Keratinocyte (primary cell): ENCODE measurements around the gene TMEM243. TPM values are rescaled to one million over a fixed set of nuclear protein-coding genes. Genes with fewer than 3 reads are reported as not detected.

Experiments used
- DNase-seq: peaks from one replicate; pipeline ENCODE4 v3.0.0-alpha.2; 2011; ENCODE audit warnings: low read depth, missing footprints, low spot score
- FAIRE-seq: peaks from 2 replicates; lab custom pipeline; 2011; peaks lifted over from hg19 to GRCh38; lab: Jason Lieb, UNC
- H2AFZ ChIP-seq: 2 replicates; pipeline ENCODE4 v1.6.0; 2012; ENCODE audit warnings: low read length, control low read depth, inconsistent platforms; ENCODE audit not compliant: control insufficient read depth
- H3K27ac ChIP-seq: 2 replicates; pipeline ENCODE4 v1.5.1; 2011; ENCODE audit warnings: low read length; ENCODE audit not compliant: control insufficient read depth, insufficient read depth
- H3K27me3 ChIP-seq: 3 replicates; pipeline ENCODE4 v1.6.0; 2011; ENCODE audit warnings: low read length; ENCODE audit not compliant: control insufficient read depth, insufficient read depth; ENCODE audit errors: extremely low read depth
- H3K36me3 ChIP-seq, 2 experiments: 2 replicates in 1 of 2; 3 replicates in 1 of 2; pipeline ENCODE4 v1.5.1; 2011; ENCODE audit warnings: low read length in 2 of 2, mild to moderate bottlenecking in 1 of 2; ENCODE audit not compliant: control insufficient read depth in 2 of 2, insufficient read depth in 2 of 2; ENCODE audit errors: extremely low read depth in 1 of 2
- H3K4me1 ChIP-seq: 3 replicates; pipeline ENCODE4 v1.5.1; 2011; ENCODE audit warnings: low read length; ENCODE audit not compliant: control insufficient read depth, insufficient read depth; ENCODE audit errors: extremely low read depth
- H3K4me2 ChIP-seq: 3 replicates; pipeline ENCODE4 v1.6.0; 2011; ENCODE audit warnings: low read depth, low read length; ENCODE audit not compliant: control insufficient read depth, insufficient read depth; ENCODE audit errors: extremely low read depth
- H3K4me3 ChIP-seq, 3 experiments: fragments of 200-600 bp in 1 of 3; sonication (generic) in 1 of 3; 2 replicates in 2 of 3; 3 replicates in 1 of 3; pipeline ENCODE4 v1.5.1; 2011 to 2016; ENCODE audit warnings: low read length in 3 of 3, mild to moderate bottlenecking in 3 of 3, control low read depth in 2 of 3, inconsistent platforms in 1 of 3, low read depth in 1 of 3, mixed read lengths in 1 of 3, mixed run types in 1 of 3, moderate library complexity in 1 of 3; ENCODE audit not compliant: control insufficient read depth in 2 of 3, insufficient read depth in 2 of 3; ENCODE audit errors: extremely low read depth in 1 of 3
- H3K79me2 ChIP-seq: 2 replicates; pipeline ENCODE4 v1.6.0; 2012; ENCODE audit warnings: low read length; ENCODE audit not compliant: control insufficient read depth, insufficient read depth
- H3K9ac ChIP-seq: 3 replicates; pipeline ENCODE4 v1.6.0; 2011; ENCODE audit warnings: low read length; ENCODE audit not compliant: control insufficient read depth, insufficient read depth; ENCODE audit errors: extremely low read depth
- H3K9me1 ChIP-seq: 3 replicates; pipeline ENCODE4 v1.6.0; 2011; ENCODE audit warnings: low read length; ENCODE audit not compliant: control insufficient read depth, insufficient read depth; ENCODE audit errors: extremely low read depth
- H3K9me3 ChIP-seq: 2 replicates; pipeline ENCODE4 v1.5.1; 2012; ENCODE audit warnings: low read depth, low read length; ENCODE audit not compliant: control insufficient read depth
- H4K20me1 ChIP-seq: 3 replicates; pipeline ENCODE4 v1.6.0; 2011; ENCODE audit warnings: low read length; ENCODE audit not compliant: control insufficient read depth, insufficient read depth; ENCODE audit errors: extremely low read depth
- EZH2 ChIP-seq: IDR thresholded peaks from one replicate; pipeline ENCODE4 v1.6.1; 2012; ENCODE audit warnings: inconsistent platforms, mild to moderate bottlenecking, low read length, moderate library complexity
- dilution Hi-C: fragments of 300-500 bp; cut with MboI; formaldehyde crosslinking; loops from one replicate; pipeline ENCODE4 v1.7.0; 2020; ENCODE audit warnings: low sequenced_read_pairs; ENCODE audit not compliant: extremely low pct_ligation_motif_present
- polyA plus RNA-seq, 5 experiments: library from polyadenylated mRNA; depleted of rRNA in 3 of 5; stranded (reverse) in 3 of 5; stranded (forward) in 1 of 5; unstranded in 1 of 5; fragments of >200 nt; gene quantifications; 1 replicate in 1 of 5; 2 replicates in 3 of 5; 3 replicates in 1 of 5; pipeline versions ENCODE4 v1.2.1 to v1.2.3, GENCODE V29; 2011 to 2012; ENCODE audit warnings: missing spikeins in 2 of 5, low read depth in 1 of 5, low replicate concordance in 1 of 5
- TF ChIP-seq, protein P1 (sequence below), 3 experiments: IDR thresholded peaks in 1 of 3; conservative IDR thresholded peaks in 1 of 3; optimal IDR thresholded peaks in 1 of 3; 2 replicates in 2 of 3; 3 replicates in 1 of 3; pipeline versions ENCODE3 to v1.5.1; 2011; ENCODE audit warnings: low read length in 3 of 3, mild to moderate bottlenecking in 3 of 3, moderate library complexity in 2 of 3, control low read depth in 1 of 3, inconsistent platforms in 1 of 3; ENCODE audit not compliant: insufficient read depth in 2 of 3; ENCODE audit errors: extremely low read depth in 1 of 3

The TMEM243 gene
- polyA plus RNA-seq, 1 donor (not counting 4 experiments of a cell fraction or from before 2014, with no cell fraction given) = 30.6 TPM

- Histone ChIP-seq H3K9me3 (no peaks in the 10 kb centered on the region), H3K4me3 (no peak overlapping the region), H2AFZ (no peak overlapping the region), H3K4me1 (no peaks in the 10 kb centered on the region), H3K9ac (no peak overlapping the region), H4K20me1 (no peaks in the 10 kb centered on the region), H3K9me1 (no peaks in the 10 kb centered on the region), H3K27me3 (peaks cover 6% of the 10 kb centered on the region), H3K79me2 (no peaks in the 10 kb centered on the region), H3K36me3 (no peaks in the 10 kb centered on the region), H3K4me2 (no peak overlapping the region), H3K27ac (no peak overlapping the region)
- TF ChIP-seq, protein P1, sequence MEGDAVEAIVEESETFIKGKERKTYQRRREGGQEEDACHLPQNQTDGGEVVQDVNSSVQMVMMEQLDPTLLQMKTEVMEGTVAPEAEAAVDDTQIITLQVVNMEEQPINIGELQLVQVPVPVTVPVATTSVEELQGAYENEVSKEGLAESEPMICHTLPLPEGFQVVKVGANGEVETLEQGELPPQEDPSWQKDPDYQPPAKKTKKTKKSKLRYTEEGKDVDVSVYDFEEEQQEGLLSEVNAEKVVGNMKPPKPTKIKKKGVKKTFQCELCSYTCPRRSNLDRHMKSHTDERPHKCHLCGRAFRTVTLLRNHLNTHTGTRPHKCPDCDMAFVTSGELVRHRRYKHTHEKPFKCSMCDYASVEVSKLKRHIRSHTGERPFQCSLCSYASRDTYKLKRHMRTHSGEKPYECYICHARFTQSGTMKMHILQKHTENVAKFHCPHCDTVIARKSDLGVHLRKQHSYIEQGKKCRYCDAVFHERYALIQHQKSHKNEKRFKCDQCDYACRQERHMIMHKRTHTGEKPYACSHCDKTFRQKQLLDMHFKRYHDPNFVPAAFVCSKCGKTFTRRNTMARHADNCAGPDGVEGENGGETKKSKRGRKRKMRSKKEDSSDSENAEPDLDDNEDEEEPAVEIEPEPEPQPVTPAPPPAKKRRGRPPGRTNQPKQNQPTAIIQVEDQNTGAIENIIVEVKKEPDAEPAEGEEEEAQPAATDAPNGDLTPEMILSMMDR (optimal IDR thresholded peaks at IDR 0.05 in 1 of 3, IDR thresholded peaks at IDR 0.05 in 1 of 3, conservative IDR thresholded peaks at IDR 0.05 in 1 of 3; ENCODE audit: extremely low read depth in 1 of 3, insufficient read depth in 2 of 3, low read length in 3 of 3) = no peak
- TF ChIP-seq EZH2 = no peak
- FAIRE-seq = no peak
- DNase-seq = no peak
- dilution Hi-C loops = no loop called here
Measured at GRCh38 chr7:87231258-87231657, 11.7 kb upstream of the TMEM243 start.

GRCh38 chr7:87226495-87226894 is 7.0 kb upstream of the TMEM243 start:
- Histone ChIP-seq H2AFZ (no peak overlapping the region), H3K4me3 (no peak overlapping the region), H3K4me1 (peaks cover 11% of the 10 kb centered on the region), H3K36me3 (no peaks in the 10 kb centered on the region), H3K9ac (no peak overlapping the region), H3K9me1 (no peaks in the 10 kb centered on the region), H3K79me2 (no peaks in the 10 kb centered on the region), H3K27me3 (peaks cover 6% of the 10 kb centered on the region), H3K9me3 (no peaks in the 10 kb centered on the region), H4K20me1 (no peaks in the 10 kb centered on the region), H3K4me2 (no peak overlapping the region), H3K27ac (no peak overlapping the region)
- dilution Hi-C loops = no loop called here
- DNase-seq (no peak), FAIRE-seq (no peak)
- no peak for TF ChIP-seq EZH2
- TF ChIP-seq, protein P1 (optimal IDR thresholded peaks at IDR 0.05 in 1 of 3, IDR thresholded peaks at IDR 0.05 in 1 of 3, conservative IDR thresholded peaks at IDR 0.05 in 1 of 3; ENCODE audit: extremely low read depth in 1 of 3, insufficient read depth in 2 of 3, low read length in 3 of 3) = no peak
